GM12878 (cell line): ENCODE results near the gene LIN52. TPM values are rescaled to one million over a fixed set of nuclear protein-coding genes. Genes with fewer than 3 reads are reported as not detected.

Experiments used
- ATAC-seq: fragments of 200-7000 bp; cut with Tn5 transposase; 3 replicates; pipeline ENCODE4 v1.9.1; 2020; ENCODE audit warnings: mild to moderate bottlenecking, moderate library complexity
- BruUV-seq: library from RNA; stranded (reverse); fragments of 400-500 nt; replicated peaks from 2 replicates; lab custom pipeline; 2021; lab: Mats Ljungman, UMichigan
- CTCF ChIA-PET: fragments of 300-600 bp; sonication (Branson Sonifier 250); formaldehyde crosslinking; extraction: SDS; loops from one replicate; lab custom pipeline; 2021; ENCODE audit warnings: inconsistent platforms; lab: Yijun Ruan, JAX
- POLR2A ChIA-PET: fragments of 350-600 bp; formaldehyde crosslinking; extraction: SDS; loops from one replicate; lab custom pipeline; 2021; ENCODE audit warnings: inconsistent platforms; lab: Charles Lee
- RAD21 ChIA-PET: fragments of 300-600 bp; sonication (Branson Sonifier 250); formaldehyde crosslinking; loops from one replicate; lab custom pipeline; 2023; ENCODE audit warnings: antibody characterized with exemption; ENCODE audit not compliant: unreplicated experiment; lab: Charles Lee
- SMC1A ChIA-PET: fragments of 300-600 bp; sonication (Branson Sonifier 250); formaldehyde crosslinking; loops from one replicate; lab custom pipeline; 2023; ENCODE audit not compliant: unreplicated experiment, uncharacterized antibody; lab: Charles Lee
- DNase-seq: peaks from one replicate; pipeline ENCODE4 v3.0.0-alpha.2; 2011; ENCODE audit warnings: low read depth, low spot score
- FAIRE-seq: peaks from 3 replicates; lab custom pipeline; 2011; peaks lifted over from hg19 to GRCh38; lab: Jason Lieb, UNC
- H2AFZ ChIP-seq: 2 replicates; pipeline ENCODE4 v1.6.0; 2011; ENCODE audit warnings: low read depth, low read length, control low read depth; ENCODE audit not compliant: control insufficient read depth
- H3K27ac ChIP-seq: 2 replicates; pipeline ENCODE4 v1.5.1; 2011; ENCODE audit warnings: control low read depth; ENCODE audit not compliant: control insufficient read depth, insufficient read depth
- H3K27me3 ChIP-seq, 2 experiments: replicated peaks in 1 of 2; 2 replicates each; pipeline versions ENCODE4 v1.6.0 to v1.6.1; 2011; ENCODE audit warnings: low read length in 1 of 2; ENCODE audit not compliant: control insufficient read depth in 2 of 2, insufficient read depth in 2 of 2
- H3K36me3 ChIP-seq, 2 experiments: 2 replicates each; pipeline ENCODE4 v1.5.1; 2011; ENCODE audit warnings: low read length in 1 of 2; ENCODE audit not compliant: control insufficient read depth in 2 of 2, insufficient read depth in 2 of 2
- H3K4me1 ChIP-seq: 2 replicates; pipeline ENCODE4 v1.6.1; 2011; ENCODE audit warnings: mild to moderate bottlenecking, low read length, moderate library complexity, mixed read lengths; ENCODE audit not compliant: control insufficient read depth, insufficient read depth
- H3K4me2 ChIP-seq: 2 replicates; pipeline ENCODE4 v1.6.0; 2011; ENCODE audit warnings: control low read depth; ENCODE audit not compliant: control insufficient read depth, insufficient read depth
- H3K4me3 ChIP-seq: fragments of 200-600 bp; sonication (generic); 2 replicates; pipeline ENCODE4 v1.5.1; 2016
- H3K79me2 ChIP-seq: 2 replicates; pipeline ENCODE4 v1.6.0; 2011; ENCODE audit warnings: low read length; ENCODE audit not compliant: control insufficient read depth, insufficient read depth
- H3K9ac ChIP-seq: 2 replicates; pipeline ENCODE4 v1.8.0; 2011; ENCODE audit warnings: low read length, control low read depth, mixed read lengths; ENCODE audit not compliant: control insufficient read depth, insufficient read depth
- H3K9me3 ChIP-seq: replicated peaks from 3 replicates; pipeline ENCODE4 v1.5.1; 2011; ENCODE audit warnings: mild to moderate bottlenecking, low read length; ENCODE audit not compliant: control insufficient read depth, insufficient read depth
- H4K20me1 ChIP-seq: 2 replicates; pipeline ENCODE4 v1.6.0; 2011; ENCODE audit not compliant: control insufficient read depth, insufficient read depth
- FOXM1 ChIP-seq: IDR thresholded peaks from 2 replicates; pipeline ENCODE4 v1.6.1; 2012; ENCODE audit warnings: low read depth, mild to moderate bottlenecking, inconsistent platforms, low read length, moderate library complexity
- GATAD2B ChIP-seq: fragments of 450-650 bp; conservative IDR thresholded peaks from 2 replicates; pipeline ENCODE4 v1.6.1; 2017; ENCODE audit warnings: low read depth, mild to moderate bottlenecking, moderate library complexity
- HDAC6 ChIP-seq: fragments of 200-600 bp; sonication (generic); IDR thresholded peaks from one replicate; pipeline ENCODE4 v1.8.0; 2017; ENCODE audit warnings: antibody characterized with exemption; ENCODE audit not compliant: unreplicated experiment
- NFYB ChIP-seq: IDR thresholded peaks from 2 replicates; pipeline ENCODE4 v1.6.1; 2011; ENCODE audit warnings: low read depth, mild to moderate bottlenecking, low read length, improper control_type of control experiment, moderate library complexity; ENCODE audit not compliant: insufficient read depth
- RCOR1 ChIP-seq: conservative IDR thresholded peaks from 2 replicates; pipeline ENCODE4 v1.6.1; 2012; ENCODE audit warnings: low read depth, low read length, improper control_type of control experiment
- RUNX3 ChIP-seq: IDR thresholded peaks from 2 replicates; pipeline ENCODE4 v1.6.1; 2012; ENCODE audit warnings: low read length, inconsistent platforms
- SIN3A ChIP-seq: IDR thresholded peaks from 2 replicates; pipeline ENCODE4 v1.6.1; 2012; ENCODE audit warnings: low read depth, low read length, improper control_type of control experiment
- TCF3 ChIP-seq: IDR thresholded peaks from 2 replicates; pipeline ENCODE4 v1.6.1; 2012; ENCODE audit warnings: low read depth, mild to moderate bottlenecking, low read length, borderline replicate concordance; ENCODE audit not compliant: insufficient read depth
- WGBS: methylation state at CpG from one replicate; pipeline ENCODE4 v1.1.6; 2016; ENCODE audit warnings: low lambda C conversion rate; ENCODE audit not compliant: insufficient replicate concordance, insufficient coverage; ENCODE audit errors: missing lambda C conversion rate; 5-methylcytosine and 5-hydroxymethylcytosine counted together
- in situ Hi-C: fragments of 300-500 bp; cut with MboI; formaldehyde crosslinking; loops from 9 replicates; pipeline ENCODE4 v1.14.3; 2018; ENCODE audit warnings: mixed read lengths
- intact Hi-C: fragments of 100-400 bp; cut with micrococcal nuclease; formaldehyde crosslinking; loops from one replicate; pipeline ENCODE4 v1.14.2; 2022; ENCODE audit not compliant: unreplicated experiment
- polyA plus RNA-seq, 11 experiments: library from polyadenylated mRNA; depleted of rRNA in 4 of 11; unstranded in 6 of 11; stranded (reverse) in 5 of 11; fragments of >200 nt; fragmentation: Nextera tagmentation in 4 of 11; fragmentation: Illumina TruSeq in 1 of 11; extraction: Ambion mirVana in 4 of 11; extraction: Trizol in 1 of 11; gene quantifications; 1 replicate in 1 of 11; 2 replicates in 10 of 11; pipeline versions ENCODE4 v1.2.1 to v1.2.3, GENCODE V29; 2011 to 2016; ENCODE audit warnings: inconsistent platforms in 2 of 11, missing spikeins in 2 of 11, low read depth in 1 of 11
- total RNA-seq, 4 experiments: library from RNA; depleted of rRNA in 3 of 4; stranded (reverse); fragments of >200 nt in 3 of 4; fragmentation: Illumina TruSeq in 1 of 4; extraction: Trizol in 1 of 4; gene quantifications; 2 replicates each; pipeline versions ENCODE4 v1.2.1 to v1.2.3, GENCODE V29; 2013 to 2021
- TF ChIP-seq, protein P1 (sequence below): fragments of 150-350 bp; IDR thresholded peaks from 2 replicates; pipeline ENCODE4 v1.6.1; 2016; ENCODE audit warnings: low read depth, low read length
- TF ChIP-seq, protein P2 (sequence below): fragments of 450-650 bp; formaldehyde crosslinking; IDR thresholded peaks from 2 replicates; pipeline ENCODE4 v1.4.0; 2022; ENCODE audit warnings: mild to moderate bottlenecking, moderate library complexity
- TF ChIP-seq, protein P3 (sequence below): fragments of 450-650 bp; IDR thresholded peaks from 2 replicates; pipeline ENCODE4 v1.6.1; 2017; ENCODE audit warnings: mild to moderate bottlenecking, moderate library complexity
- TF ChIP-seq, protein P4 (sequence below): IDR thresholded peaks from 2 replicates; pipeline ENCODE4 v1.6.1; 2011; ENCODE audit warnings: borderline replicate concordance, low read depth, mild to moderate bottlenecking, moderate library complexity, mixed read lengths, low read length; ENCODE audit not compliant: insufficient read depth; ENCODE audit errors: extremely low read length

LIN52 gene
- total and polyA plus RNA-seq, 10 of the 15 experiments (the other 5 are each of a cell fraction or from before 2014, with no cell fraction given) = 13.3 to 30.9 (median 19.9) TPM

DNA sequence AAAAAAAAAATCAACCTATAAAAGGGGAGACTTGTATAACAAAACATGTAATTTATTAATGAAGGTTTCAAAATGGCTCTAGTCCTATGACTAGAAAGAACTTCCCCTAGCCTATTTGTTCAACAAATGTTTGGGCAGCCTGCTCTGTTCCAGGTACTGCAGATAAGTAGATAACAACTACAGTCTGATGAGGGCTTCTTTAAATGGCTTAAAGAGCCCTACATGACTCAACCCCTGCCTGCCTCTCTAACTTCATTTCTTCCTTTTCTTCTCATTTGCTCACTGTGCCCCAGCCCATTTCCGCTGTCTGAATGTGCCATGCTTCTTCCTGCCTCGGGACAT lies 22.0 kb upstream of the LIN52 start:
- H3K4me3 ChIP-seq = no peak overlapping the region
- no peak overlapping the region for H3K4me2 ChIP-seq
- in situ Hi-C loops (no loop called here), intact Hi-C loops (no loop called here)
- no peaks in the 10 kb centered on the region for H3K79me2 ChIP-seq
- no peak for DNase-seq
- no peak overlapping the region for H3K27ac ChIP-seq
- ChIA-PET POLR2A (no interaction called here), SMC1A (no interaction called here), CTCF (interaction anchor here (2.3 kb wide), 1 partner anchor 24 kb away, joined by 9 read pairs; no protein-coding TSS in a partner anchor), RAD21 (no interaction called here)
- 96% methylated on average over 2 of the region's 2 CpGs for WGBS
- H3K36me3 ChIP-seq = no peaks in the 10 kb centered on the region; a peak in 1 of 4 replicates
- no peaks in the 10 kb centered on the region for H4K20me1 ChIP-seq
- no peak for FAIRE-seq
- no peaks in the 10 kb centered on the region for H3K9me3 ChIP-seq
- no TSS peak for BruUV-seq
- no peaks in the 10 kb centered on the region for H3K4me1 ChIP-seq
- H3K27me3 ChIP-seq = no peaks in the 10 kb centered on the region
- peak; percentile 43; the same call in 2 of the 3 replicates for ATAC-seq
- H3K9ac ChIP-seq = no peak overlapping the region
- no peak overlapping the region for H2AFZ ChIP-seq
- TF ChIP-seq RCOR1 (no peak), NFYB (no peak), HDAC6 (no peak), GATAD2B (no peak), FOXM1 (no peak), SIN3A (no peak), TCF3 (no peak), RUNX3 (no peak)
- TF ChIP-seq, protein P1, sequence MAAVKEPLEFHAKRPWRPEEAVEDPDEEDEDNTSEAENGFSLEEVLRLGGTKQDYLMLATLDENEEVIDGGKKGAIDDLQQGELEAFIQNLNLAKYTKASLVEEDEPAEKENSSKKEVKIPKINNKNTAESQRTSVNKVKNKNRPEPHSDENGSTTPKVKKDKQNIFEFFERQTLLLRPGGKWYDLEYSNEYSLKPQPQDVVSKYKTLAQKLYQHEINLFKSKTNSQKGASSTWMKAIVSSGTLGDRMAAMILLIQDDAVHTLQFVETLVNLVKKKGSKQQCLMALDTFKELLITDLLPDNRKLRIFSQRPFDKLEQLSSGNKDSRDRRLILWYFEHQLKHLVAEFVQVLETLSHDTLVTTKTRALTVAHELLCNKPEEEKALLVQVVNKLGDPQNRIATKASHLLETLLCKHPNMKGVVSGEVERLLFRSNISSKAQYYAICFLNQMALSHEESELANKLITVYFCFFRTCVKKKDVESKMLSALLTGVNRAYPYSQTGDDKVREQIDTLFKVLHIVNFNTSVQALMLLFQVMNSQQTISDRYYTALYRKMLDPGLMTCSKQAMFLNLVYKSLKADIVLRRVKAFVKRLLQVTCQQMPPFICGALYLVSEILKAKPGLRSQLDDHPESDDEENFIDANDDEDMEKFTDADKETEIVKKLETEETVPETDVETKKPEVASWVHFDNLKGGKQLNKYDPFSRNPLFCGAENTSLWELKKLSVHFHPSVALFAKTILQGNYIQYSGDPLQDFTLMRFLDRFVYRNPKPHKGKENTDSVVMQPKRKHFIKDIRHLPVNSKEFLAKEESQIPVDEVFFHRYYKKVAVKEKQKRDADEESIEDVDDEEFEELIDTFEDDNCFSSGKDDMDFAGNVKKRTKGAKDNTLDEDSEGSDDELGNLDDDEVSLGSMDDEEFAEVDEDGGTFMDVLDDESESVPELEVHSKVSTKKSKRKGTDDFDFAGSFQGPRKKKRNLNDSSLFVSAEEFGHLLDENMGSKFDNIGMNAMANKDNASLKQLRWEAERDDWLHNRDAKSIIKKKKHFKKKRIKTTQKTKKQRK = no peak
- TF ChIP-seq, protein P2, sequence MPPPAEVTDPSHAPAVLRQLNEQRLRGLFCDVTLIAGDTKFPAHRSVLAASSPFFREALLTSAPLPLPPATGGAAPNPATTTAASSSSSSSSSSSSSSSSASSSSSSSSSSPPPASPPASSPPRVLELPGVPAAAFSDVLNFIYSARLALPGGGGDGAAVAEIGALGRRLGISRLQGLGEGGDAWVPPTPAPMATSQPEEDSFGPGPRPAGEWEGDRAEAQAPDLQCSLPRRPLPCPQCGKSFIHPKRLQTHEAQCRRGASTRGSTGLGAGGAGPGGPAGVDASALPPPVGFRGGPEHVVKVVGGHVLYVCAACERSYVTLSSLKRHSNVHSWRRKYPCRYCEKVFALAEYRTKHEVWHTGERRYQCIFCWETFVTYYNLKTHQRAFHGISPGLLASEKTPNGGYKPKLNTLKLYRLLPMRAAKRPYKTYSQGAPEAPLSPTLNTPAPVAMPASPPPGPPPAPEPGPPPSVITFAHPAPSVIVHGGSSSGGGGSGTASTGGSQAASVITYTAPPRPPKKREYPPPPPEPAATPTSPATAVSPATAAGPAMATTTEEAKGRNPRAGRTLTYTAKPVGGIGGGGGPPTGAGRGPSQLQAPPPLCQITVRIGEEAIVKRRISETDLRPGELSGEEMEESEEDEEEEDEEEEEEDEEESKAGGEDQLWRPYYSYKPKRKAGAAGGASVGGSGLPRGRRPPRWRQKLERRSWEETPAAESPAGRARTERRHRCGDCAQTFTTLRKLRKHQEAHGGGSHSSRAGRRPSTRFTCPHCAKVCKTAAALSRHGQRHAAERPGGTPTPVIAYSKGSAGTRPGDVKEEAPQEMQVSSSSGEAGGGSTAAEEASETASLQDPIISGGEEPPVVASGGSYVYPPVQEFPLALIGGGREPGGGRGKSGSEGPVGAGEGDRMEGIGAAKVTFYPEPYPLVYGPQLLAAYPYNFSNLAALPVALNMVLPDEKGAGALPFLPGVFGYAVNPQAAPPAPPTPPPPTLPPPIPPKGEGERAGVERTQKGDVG = no peak
- TF ChIP-seq, protein P3, sequence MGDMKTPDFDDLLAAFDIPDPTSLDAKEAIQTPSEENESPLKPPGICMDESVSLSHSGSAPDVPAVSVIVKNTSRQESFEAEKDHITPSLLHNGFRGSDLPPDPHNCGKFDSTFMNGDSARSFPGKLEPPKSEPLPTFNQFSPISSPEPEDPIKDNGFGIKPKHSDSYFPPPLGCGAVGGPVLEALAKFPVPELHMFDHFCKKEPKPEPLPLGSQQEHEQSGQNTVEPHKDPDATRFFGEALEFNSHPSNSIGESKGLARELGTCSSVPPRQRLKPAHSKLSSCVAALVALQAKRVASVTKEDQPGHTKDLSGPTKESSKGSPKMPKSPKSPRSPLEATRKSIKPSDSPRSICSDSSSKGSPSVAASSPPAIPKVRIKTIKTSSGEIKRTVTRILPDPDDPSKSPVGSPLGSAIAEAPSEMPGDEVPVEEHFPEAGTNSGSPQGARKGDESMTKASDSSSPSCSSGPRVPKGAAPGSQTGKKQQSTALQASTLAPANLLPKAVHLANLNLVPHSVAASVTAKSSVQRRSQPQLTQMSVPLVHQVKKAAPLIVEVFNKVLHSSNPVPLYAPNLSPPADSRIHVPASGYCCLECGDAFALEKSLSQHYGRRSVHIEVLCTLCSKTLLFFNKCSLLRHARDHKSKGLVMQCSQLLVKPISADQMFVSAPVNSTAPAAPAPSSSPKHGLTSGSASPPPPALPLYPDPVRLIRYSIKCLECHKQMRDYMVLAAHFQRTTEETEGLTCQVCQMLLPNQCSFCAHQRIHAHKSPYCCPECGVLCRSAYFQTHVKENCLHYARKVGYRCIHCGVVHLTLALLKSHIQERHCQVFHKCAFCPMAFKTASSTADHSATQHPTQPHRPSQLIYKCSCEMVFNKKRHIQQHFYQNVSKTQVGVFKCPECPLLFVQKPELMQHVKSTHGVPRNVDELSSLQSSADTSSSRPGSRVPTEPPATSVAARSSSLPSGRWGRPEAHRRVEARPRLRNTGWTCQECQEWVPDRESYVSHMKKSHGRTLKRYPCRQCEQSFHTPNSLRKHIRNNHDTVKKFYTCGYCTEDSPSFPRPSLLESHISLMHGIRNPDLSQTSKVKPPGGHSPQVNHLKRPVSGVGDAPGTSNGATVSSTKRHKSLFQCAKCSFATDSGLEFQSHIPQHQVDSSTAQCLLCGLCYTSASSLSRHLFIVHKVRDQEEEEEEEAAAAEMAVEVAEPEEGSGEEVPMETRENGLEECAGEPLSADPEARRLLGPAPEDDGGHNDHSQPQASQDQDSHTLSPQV = no peak
- TF ChIP-seq, protein P4, sequence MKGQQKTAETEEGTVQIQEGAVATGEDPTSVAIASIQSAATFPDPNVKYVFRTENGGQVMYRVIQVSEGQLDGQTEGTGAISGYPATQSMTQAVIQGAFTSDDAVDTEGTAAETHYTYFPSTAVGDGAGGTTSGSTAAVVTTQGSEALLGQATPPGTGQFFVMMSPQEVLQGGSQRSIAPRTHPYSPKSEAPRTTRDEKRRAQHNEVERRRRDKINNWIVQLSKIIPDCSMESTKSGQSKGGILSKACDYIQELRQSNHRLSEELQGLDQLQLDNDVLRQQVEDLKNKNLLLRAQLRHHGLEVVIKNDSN = no peak
